Parathyroid adenoma (tissue), 2 donors: Measurements from ENCODE around the gene MB.

Source experiments
- H2AFZ ChIP-seq: fragments of 300-600 bp; sonication (generic); one replicate; pipeline ENCODE4 v1.7.0; 2017; ENCODE audit warnings: antibody characterized with exemption, mild to moderate bottlenecking
- H3K27ac ChIP-seq: fragments of 300-600 bp; sonication (generic); one replicate; pipeline ENCODE4 v1.7.0; 2017
- H3K27me3 ChIP-seq: fragments of 300-600 bp; sonication (generic); one replicate; pipeline ENCODE4 v1.7.0; 2017; ENCODE audit warnings: low read length; ENCODE audit not compliant: control insufficient read depth, insufficient read depth
- H3K36me3 ChIP-seq: fragments of 300-600 bp; sonication (generic); one replicate; pipeline ENCODE4 v1.7.0; 2017; ENCODE audit warnings: low read length; ENCODE audit not compliant: control insufficient read depth, insufficient read depth
- H3K4me1 ChIP-seq: fragments of 300-600 bp; sonication (generic); one replicate; pipeline ENCODE4 v1.7.0; 2017; ENCODE audit warnings: control low read depth
- H3K4me2 ChIP-seq: fragments of 300-600 bp; sonication (generic); one replicate; pipeline ENCODE4 v1.7.0; 2017; ENCODE audit warnings: low read length
- H3K4me3 ChIP-seq: fragments of 300-600 bp; sonication (generic); one replicate; pipeline ENCODE4 v1.7.0; 2017; ENCODE audit warnings: low read depth, low read length
- H3K79me2 ChIP-seq: fragments of 300-600 bp; sonication (generic); one replicate; pipeline ENCODE4 v1.7.0; 2017; ENCODE audit warnings: control low read depth
- H3K9ac ChIP-seq: fragments of 300-600 bp; sonication (generic); one replicate; pipeline ENCODE4 v1.7.0; 2017; ENCODE audit warnings: mild to moderate bottlenecking
- H3K9me3 ChIP-seq: fragments of 300-600 bp; sonication (generic); one replicate; pipeline ENCODE4 v1.7.0; 2017; ENCODE audit warnings: low read length; ENCODE audit not compliant: control insufficient read depth
- TF ChIP-seq, protein P1 (sequence below): fragments of 300-600 bp; sonication (generic); IDR thresholded peaks from one replicate; pipeline ENCODE4 v1.7.0; 2017; ENCODE audit warnings: antibody characterized with exemption, mild to moderate bottlenecking
- donor health status: primary hyperparathyroidism.

Gene MB

DNA sequence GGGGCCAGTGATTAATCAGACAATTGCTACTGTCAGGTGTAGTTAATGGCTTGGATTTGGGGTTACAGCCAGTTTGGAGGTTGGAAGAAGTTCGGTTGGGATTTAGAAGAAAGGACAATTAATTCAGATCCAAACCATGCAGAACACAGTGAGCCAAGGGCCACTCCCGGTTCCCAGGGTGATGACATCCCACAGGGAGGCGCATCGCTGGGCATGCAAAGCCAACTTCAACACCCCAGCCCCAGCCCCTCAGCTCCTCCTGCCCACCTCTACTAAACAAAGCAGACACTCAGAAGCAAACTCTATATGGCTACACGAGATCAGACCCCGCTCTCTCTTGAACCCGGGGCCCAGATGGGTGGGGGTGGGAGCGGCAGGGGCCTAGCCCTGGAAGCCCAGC is 10.2 kb downstream of the MB start:
- no peak overlapping the region for H2AFZ ChIP-seq
- H3K4me2 ChIP-seq = no peak overlapping the region
- H3K9me3 ChIP-seq = no peaks in the 10 kb centered on the region
- no peak overlapping the region for H3K9ac ChIP-seq
- TF ChIP-seq, protein P1, sequence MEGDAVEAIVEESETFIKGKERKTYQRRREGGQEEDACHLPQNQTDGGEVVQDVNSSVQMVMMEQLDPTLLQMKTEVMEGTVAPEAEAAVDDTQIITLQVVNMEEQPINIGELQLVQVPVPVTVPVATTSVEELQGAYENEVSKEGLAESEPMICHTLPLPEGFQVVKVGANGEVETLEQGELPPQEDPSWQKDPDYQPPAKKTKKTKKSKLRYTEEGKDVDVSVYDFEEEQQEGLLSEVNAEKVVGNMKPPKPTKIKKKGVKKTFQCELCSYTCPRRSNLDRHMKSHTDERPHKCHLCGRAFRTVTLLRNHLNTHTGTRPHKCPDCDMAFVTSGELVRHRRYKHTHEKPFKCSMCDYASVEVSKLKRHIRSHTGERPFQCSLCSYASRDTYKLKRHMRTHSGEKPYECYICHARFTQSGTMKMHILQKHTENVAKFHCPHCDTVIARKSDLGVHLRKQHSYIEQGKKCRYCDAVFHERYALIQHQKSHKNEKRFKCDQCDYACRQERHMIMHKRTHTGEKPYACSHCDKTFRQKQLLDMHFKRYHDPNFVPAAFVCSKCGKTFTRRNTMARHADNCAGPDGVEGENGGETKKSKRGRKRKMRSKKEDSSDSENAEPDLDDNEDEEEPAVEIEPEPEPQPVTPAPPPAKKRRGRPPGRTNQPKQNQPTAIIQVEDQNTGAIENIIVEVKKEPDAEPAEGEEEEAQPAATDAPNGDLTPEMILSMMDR = no peak
- no peaks in the 10 kb centered on the region for H3K36me3 ChIP-seq
- no peaks in the 10 kb centered on the region for H3K4me1 ChIP-seq
- no peak overlapping the region for H3K27ac ChIP-seq
- H3K79me2 ChIP-seq = no peaks in the 10 kb centered on the region
- no peak overlapping the region for H3K4me3 ChIP-seq
- no peaks in the 10 kb centered on the region for H3K27me3 ChIP-seq

DNA sequence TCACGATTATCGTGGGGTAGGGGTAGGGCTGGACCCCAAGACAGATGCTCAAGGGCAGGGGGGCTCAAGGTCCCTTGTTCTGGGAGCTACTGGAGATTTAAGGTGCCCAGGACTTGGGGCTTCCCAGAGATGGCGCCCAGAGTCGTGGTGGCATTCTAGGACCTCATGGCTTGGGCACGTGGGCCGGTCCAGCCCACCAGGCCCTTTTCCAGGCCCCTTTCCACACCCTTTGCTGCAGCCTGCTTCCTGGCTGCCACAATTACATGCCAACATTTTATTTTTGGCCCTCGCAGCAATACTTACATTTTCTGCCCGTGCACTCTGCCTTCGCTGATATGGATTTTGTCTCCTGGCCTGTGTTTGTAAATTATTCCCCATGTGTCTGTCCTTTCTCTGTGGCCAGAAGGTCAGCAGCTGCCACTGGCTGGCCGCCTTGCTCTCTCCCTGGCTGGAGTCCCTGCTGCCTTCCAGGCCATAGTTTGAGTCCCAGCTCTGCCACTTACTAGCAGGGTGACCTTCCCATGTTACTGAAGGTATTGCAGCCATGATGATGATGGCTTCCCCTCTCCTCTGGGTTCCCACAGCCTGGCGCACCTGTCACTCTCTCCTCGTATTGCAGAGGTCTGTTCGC is 11.2 kb downstream of the MB start:
- no peaks in the 10 kb centered on the region for H3K27me3 ChIP-seq
- no peaks in the 10 kb centered on the region for H3K9me3 ChIP-seq
- H3K27ac ChIP-seq = no peak overlapping the region
- TF ChIP-seq, protein P1 = no peak
- no peak overlapping the region for H2AFZ ChIP-seq
- H3K4me3 ChIP-seq = no peak overlapping the region
- H3K36me3 ChIP-seq = no peaks in the 10 kb centered on the region
- H3K79me2 ChIP-seq = no peaks in the 10 kb centered on the region
- no peak overlapping the region for H3K4me2 ChIP-seq
- no peaks in the 10 kb centered on the region for H3K4me1 ChIP-seq
- no peak overlapping the region for H3K9ac ChIP-seq

GRCh38 chr22:35605369-35605680 is 11.8 kb downstream of the MB start:
- no peak overlapping the region for H3K27ac ChIP-seq
- H3K27me3 ChIP-seq = no peaks in the 10 kb centered on the region
- H3K4me2 ChIP-seq = no peak overlapping the region
- no peaks in the 10 kb centered on the region for H3K4me1 ChIP-seq
- no peak overlapping the region for H2AFZ ChIP-seq
- no peaks in the 10 kb centered on the region for H3K9me3 ChIP-seq
- H3K79me2 ChIP-seq = no peaks in the 10 kb centered on the region
- H3K4me3 ChIP-seq = no peak overlapping the region
- H3K36me3 ChIP-seq = no peaks in the 10 kb centered on the region
- TF ChIP-seq, protein P1 = no peak
- no peak overlapping the region for H3K9ac ChIP-seq

GRCh38 chr22:35604621-35605368 is 12.3 kb downstream of the MB start:
- Histone ChIP-seq H3K4me1 (no peaks in the 10 kb centered on the region), H3K9ac (no peak overlapping the region), H2AFZ (no peak overlapping the region), H3K4me3 (no peak overlapping the region), H3K9me3 (no peaks in the 10 kb centered on the region), H3K27ac (no peak overlapping the region), H3K4me2 (no peak overlapping the region), H3K79me2 (no peaks in the 10 kb centered on the region), H3K27me3 (no peaks in the 10 kb centered on the region), H3K36me3 (no peaks in the 10 kb centered on the region)
- TF ChIP-seq, protein P1 = no peak
